Keratinocyte (primary cell): ENCODE measurements around the gene RDH12.

Experiments
- EZH2 ChIP-seq: IDR thresholded peaks from one replicate; pipeline ENCODE4 v1.6.1; 2012; ENCODE audit warnings: inconsistent platforms, mild to moderate bottlenecking, low read length, moderate library complexity
- TF ChIP-seq, protein P1 (sequence below), 3 experiments: IDR thresholded peaks in 1 of 3; conservative IDR thresholded peaks in 1 of 3; optimal IDR thresholded peaks in 1 of 3; 2 replicates in 2 of 3; 3 replicates in 1 of 3; pipeline versions ENCODE3 to v1.5.1; 2011; ENCODE audit warnings: low read length in 3 of 3, mild to moderate bottlenecking in 3 of 3, moderate library complexity in 2 of 3, control low read depth in 1 of 3, inconsistent platforms in 1 of 3; ENCODE audit not compliant: insufficient read depth in 2 of 3; ENCODE audit errors: extremely low read depth in 1 of 3

DNA sequence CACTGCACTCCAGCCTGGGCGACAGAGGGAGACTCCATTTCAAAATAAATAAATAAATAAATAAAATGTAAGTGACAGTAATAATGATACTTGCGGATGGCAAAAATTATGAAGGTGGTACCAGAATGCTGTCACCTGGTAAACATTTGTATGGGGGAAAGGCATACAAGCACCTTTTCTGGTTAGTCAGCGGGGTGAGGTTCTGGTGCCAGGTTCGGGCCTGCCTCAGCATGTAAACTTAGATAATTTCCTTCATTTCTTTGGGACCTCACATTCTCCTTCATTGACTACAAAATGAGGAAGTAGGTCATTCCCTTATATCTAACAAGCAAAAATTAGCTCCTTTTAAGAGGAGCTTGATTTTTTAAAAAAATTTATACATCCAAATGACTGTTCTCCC, 38.1 kb upstream of the RDH12 start:
- TF ChIP-seq, protein P1, sequence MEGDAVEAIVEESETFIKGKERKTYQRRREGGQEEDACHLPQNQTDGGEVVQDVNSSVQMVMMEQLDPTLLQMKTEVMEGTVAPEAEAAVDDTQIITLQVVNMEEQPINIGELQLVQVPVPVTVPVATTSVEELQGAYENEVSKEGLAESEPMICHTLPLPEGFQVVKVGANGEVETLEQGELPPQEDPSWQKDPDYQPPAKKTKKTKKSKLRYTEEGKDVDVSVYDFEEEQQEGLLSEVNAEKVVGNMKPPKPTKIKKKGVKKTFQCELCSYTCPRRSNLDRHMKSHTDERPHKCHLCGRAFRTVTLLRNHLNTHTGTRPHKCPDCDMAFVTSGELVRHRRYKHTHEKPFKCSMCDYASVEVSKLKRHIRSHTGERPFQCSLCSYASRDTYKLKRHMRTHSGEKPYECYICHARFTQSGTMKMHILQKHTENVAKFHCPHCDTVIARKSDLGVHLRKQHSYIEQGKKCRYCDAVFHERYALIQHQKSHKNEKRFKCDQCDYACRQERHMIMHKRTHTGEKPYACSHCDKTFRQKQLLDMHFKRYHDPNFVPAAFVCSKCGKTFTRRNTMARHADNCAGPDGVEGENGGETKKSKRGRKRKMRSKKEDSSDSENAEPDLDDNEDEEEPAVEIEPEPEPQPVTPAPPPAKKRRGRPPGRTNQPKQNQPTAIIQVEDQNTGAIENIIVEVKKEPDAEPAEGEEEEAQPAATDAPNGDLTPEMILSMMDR (optimal IDR thresholded peaks at IDR 0.05 in 1 of 3, IDR thresholded peaks at IDR 0.05 in 1 of 3, conservative IDR thresholded peaks at IDR 0.05 in 1 of 3; ENCODE audit: extremely low read depth in 1 of 3, insufficient read depth in 2 of 3, low read length in 3 of 3): no peak
- TF ChIP-seq EZH2: no peak
